BLaER1 treated with 17β-estradiol and CSF1 and Interleukin-3, amounts not matched to agents 10 nM and 100 nM (cell line): ENCODE measurements around the gene C4A.

Experiments used
- H3K27ac ChIP-seq, 11 experiments: shearing (Covaris generic); formaldehyde crosslinking; 2 replicates each; pipeline ENCODE4 v1.8.1; 2022
- H3K27me3 ChIP-seq, 11 experiments: shearing (Covaris generic); formaldehyde crosslinking; 2 replicates each; pipeline ENCODE4 v1.8.1; 2022
- H3K36me3 ChIP-seq, 11 experiments: shearing (Covaris generic); formaldehyde crosslinking; 2 replicates each; pipeline ENCODE4 v1.8.1; 2022
- H3K4me1 ChIP-seq, 10 experiments: shearing (Covaris generic); formaldehyde crosslinking; 2 replicates each; pipeline ENCODE4 v1.8.1; 2022
- H3K4me2 ChIP-seq, 11 experiments: shearing (Covaris generic); formaldehyde crosslinking; 2 replicates each; pipeline ENCODE4 v1.8.1; 2022
- H3K4me3 ChIP-seq, 10 experiments: shearing (Covaris generic); formaldehyde crosslinking; 2 replicates each; pipeline ENCODE4 v1.8.1; 2022
- H3K9ac ChIP-seq, 11 experiments: shearing (Covaris generic); formaldehyde crosslinking; 2 replicates each; pipeline ENCODE4 v1.8.1; 2022
- H3K9me3 ChIP-seq, 11 experiments: shearing (Covaris generic); formaldehyde crosslinking; replicated peaks in 1 of 11; 2 replicates each; pipeline ENCODE4 v1.8.1; 2022
- H4K20me1 ChIP-seq, 11 experiments: shearing (Covaris generic); formaldehyde crosslinking; 2 replicates each; pipeline ENCODE4 v1.8.1; 2022
- Cebpa-rat ChIP-seq, 11 experiments: shearing (Covaris generic); IDR thresholded peaks; 2 replicates each; pipeline ENCODE4 v1.8.1; 2022

Gene C4A

DNA sequence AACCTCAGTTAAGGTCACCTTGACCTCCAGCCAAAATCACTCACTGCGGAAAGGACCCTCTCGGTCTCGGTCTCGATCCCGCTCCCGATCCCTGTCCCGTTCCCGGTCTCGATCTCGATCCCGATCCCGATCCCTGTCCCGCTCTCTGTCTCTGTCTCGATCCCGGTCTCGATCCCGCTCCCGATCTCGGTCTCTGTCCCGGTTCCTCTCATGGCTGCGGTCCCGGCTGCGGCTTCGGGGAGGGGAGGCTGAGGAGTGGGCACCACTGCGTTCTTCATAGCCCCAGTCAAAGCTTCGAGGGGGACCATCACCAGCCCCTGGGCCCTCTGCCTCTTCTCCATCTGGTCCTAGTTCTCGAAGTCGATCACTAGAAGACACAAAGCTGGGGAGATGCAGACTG lies 27.3 kb upstream of the C4A start:
- Histone ChIP-seq H3K27ac (peak overlapping the region in 2 of 11 experiments; percentile 35 to 45; a peak in 1 of 22 replicates), H3K4me3 (no peak overlapping the region), H4K20me1 (peaks cover 0 to 6% (median 0%) of the 10 kb centered on the region in 11 experiments; a peak in 1 of 22 replicates), H3K27me3 (no peaks in the 10 kb centered on the region), H3K4me2 (peak overlapping the region in 3 of 11 experiments; percentile 17 to 75 (median 51); a peak in 4 of 22 replicates), H3K4me1 (peaks cover 15 to 51% (median 17%) of the 10 kb centered on the region in 10 experiments), H3K9ac (no peak overlapping the region; a peak in 1 of 22 replicates), H3K9me3 (no peaks in the 10 kb centered on the region), H3K36me3 (peaks cover 63 to 79% (median 73%) of the 10 kb centered on the region in 11 experiments)
- TF ChIP-seq Cebpa-rat (IDR thresholded peaks at IDR 0.05) = no peak

- Histone ChIP-seq H3K9me3 (no peaks in the 10 kb centered on the region), H3K27me3 (no peaks in the 10 kb centered on the region), H3K4me2 (peak overlapping the region in 1 of 11 experiments; percentile 94; a peak in 1 of 22 replicates), H3K4me3 (no peak overlapping the region), H3K9ac (peak overlapping the region in 3 of 11 experiments; percentile 21 to 36 (median 29); a peak in 3 of 22 replicates), H3K27ac (no peak overlapping the region), H3K36me3 (peaks cover 66 to 78% (median 75%) of the 10 kb centered on the region in 11 experiments), H4K20me1 (peaks cover 0 to 6% (median 0%) of the 10 kb centered on the region in 11 experiments; a peak in 1 of 22 replicates), H3K4me1 (peaks cover 26 to 68% (median 29%) of the 10 kb centered on the region in 10 experiments)
- TF ChIP-seq Cebpa-rat (IDR thresholded peaks at IDR 0.05) = no peak
Observed at GRCh38 chr6:31956796-31957195, 25.1 kb upstream of the C4A start.

GRCh38 chr6:31958412-31958740 lies 23.5 kb upstream of the C4A start:
- peak overlapping the region; percentile 82 to 99 (median 92) for H3K4me3 ChIP-seq
- H3K36me3 ChIP-seq = peaks cover 66 to 78% (median 75%) of the 10 kb centered on the region in 11 experiments
- H3K9ac ChIP-seq = peak overlapping the region; percentile 83 to 95 (median 91)

GRCh38 chr6:31958741-31959739 lies 22.8 kb upstream of the C4A start, which contains the start of the genes NELFE and SKIC2:
TSS of gene NELFE (minus strand) at chr6:31958971. CDS start at chr6:31958446, 525 bp downstream.
TSS of gene SKIC2 (plus strand) at chr6:31959175. CDS start at chr6:31959193, 18 bp downstream.
- Histone ChIP-seq H3K36me3 (peaks cover 66 to 78% (median 75%) of the 10 kb centered on the region in 11 experiments), H3K9ac (peak within 1 kb of the TSS; percentile 83 to 95 (median 91)), H3K9me3 (no peaks in the 10 kb centered on the region), H4K20me1 (no peaks in the 10 kb centered on the region), H3K27me3 (no peaks in the 10 kb centered on the region), H3K4me1 (peaks cover 26 to 47% (median 29%) of the 10 kb centered on the region in 10 experiments), H3K4me2 (peak within 1 kb of the TSS; percentile 89 to 99 (median 96)), H3K4me3 (peak within 1 kb of the TSS; percentile 82 to 99 (median 92)), H3K27ac (peak within 1 kb of the TSS; percentile 73 to 85 (median 80))
- no peak for TF ChIP-seq Cebpa-rat (IDR thresholded peaks at IDR 0.05)

More at GRCh38 chr6:31958412-31958740, 23.5 kb upstream of the C4A start:
- H3K4me1 ChIP-seq = peaks cover 26 to 54% (median 29%) of the 10 kb centered on the region in 10 experiments
- H3K9me3 ChIP-seq = no peaks in the 10 kb centered on the region
- no peaks in the 10 kb centered on the region for H3K27me3 ChIP-seq
- TF ChIP-seq Cebpa-rat (IDR thresholded peaks at IDR 0.05) = no peak
- peak overlapping the region; percentile 73 to 85 (median 79) for H3K27ac ChIP-seq
- no peaks in the 10 kb centered on the region for H4K20me1 ChIP-seq
- H3K4me2 ChIP-seq = peak overlapping the region; percentile 89 to 99 (median 96)

GRCh38 chr6:31961616-31962015 lies 20.2 kb upstream of the C4A start:
- H3K9ac ChIP-seq = peak overlapping the region in 6 of 11 experiments; percentile 1 to 32 (median 12); a peak in 6 of 22 replicates
- H3K4me2 ChIP-seq = no peak overlapping the region
- H3K4me1 ChIP-seq = peaks cover 26 to 36% (median 29%) of the 10 kb centered on the region in 10 experiments
- no peak overlapping the region for H3K27ac ChIP-seq
- H3K27me3 ChIP-seq = no peaks in the 10 kb centered on the region
- TF ChIP-seq Cebpa-rat (IDR thresholded peaks at IDR 0.05) = no peak
- no peak overlapping the region for H3K4me3 ChIP-seq
- H3K36me3 ChIP-seq = peaks cover 65 to 78% (median 75%) of the 10 kb centered on the region in 11 experiments
- no peaks in the 10 kb centered on the region for H3K9me3 ChIP-seq
- H4K20me1 ChIP-seq = peaks cover 0 to 5% (median 0%) of the 10 kb centered on the region in 11 experiments; a peak in 2 of 22 replicates

DNA sequence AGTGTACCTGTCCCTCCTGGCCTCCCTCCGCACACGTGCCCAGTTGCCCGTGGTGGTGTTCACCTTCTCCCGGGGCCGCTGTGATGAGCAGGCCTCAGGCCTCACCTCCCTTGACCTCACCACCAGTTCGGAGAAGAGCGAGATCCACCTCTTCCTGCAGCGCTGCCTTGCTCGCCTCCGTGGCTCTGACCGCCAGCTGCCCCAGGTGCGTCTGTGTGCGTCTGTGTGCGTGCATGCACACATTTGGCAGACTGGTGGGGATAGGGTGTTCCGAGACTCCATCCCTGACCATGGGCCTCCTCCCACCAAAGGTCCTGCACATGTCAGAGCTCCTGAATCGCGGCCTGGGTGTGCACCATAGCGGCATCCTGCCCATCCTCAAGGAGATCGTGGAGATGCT lies 17.9 kb upstream of the C4A start:
- Histone ChIP-seq H3K27ac (no peak overlapping the region), H3K36me3 (peaks cover 82 to 91% (median 90%) of the 10 kb centered on the region in 11 experiments), H3K9me3 (no peaks in the 10 kb centered on the region), H3K4me2 (no peak overlapping the region), H3K9ac (no peak overlapping the region), H4K20me1 (peaks cover 0 to 5% (median 0%) of the 10 kb centered on the region in 11 experiments; a peak in 3 of 22 replicates), H3K4me1 (peaks cover 15 to 20% (median 16%) of the 10 kb centered on the region in 10 experiments), H3K27me3 (no peaks in the 10 kb centered on the region), H3K4me3 (no peak overlapping the region)
- no peak for TF ChIP-seq Cebpa-rat (IDR thresholded peaks at IDR 0.05)

DNA sequence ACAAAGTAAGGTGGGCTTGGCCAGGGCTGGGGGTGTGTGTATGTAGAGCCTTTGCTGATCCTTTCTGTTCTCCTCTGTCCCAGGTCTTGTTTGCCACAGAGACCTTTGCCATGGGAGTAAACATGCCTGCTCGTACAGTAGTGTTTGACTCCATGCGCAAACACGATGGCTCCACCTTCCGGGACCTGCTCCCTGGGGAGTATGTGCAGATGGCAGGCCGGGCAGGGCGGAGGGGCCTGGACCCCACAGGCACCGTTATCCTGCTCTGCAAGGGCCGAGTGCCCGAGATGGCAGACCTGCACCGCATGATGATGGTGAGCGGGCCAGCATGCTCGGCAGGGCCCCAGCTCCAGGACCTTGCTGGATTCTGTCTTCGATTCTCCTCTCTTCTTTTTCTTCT lies 16.2 kb upstream of the C4A start:
- Histone ChIP-seq H3K4me3 (no peak overlapping the region), H3K4me2 (no peak overlapping the region), H3K4me1 (peaks cover 9 to 16% (median 13%) of the 10 kb centered on the region in 10 experiments), H4K20me1 (peaks cover 0 to 17% (median 0%) of the 10 kb centered on the region in 11 experiments; a peak in 4 of 22 replicates), H3K27me3 (no peaks in the 10 kb centered on the region), H3K9ac (no peak overlapping the region; a peak in 2 of 22 replicates), H3K27ac (no peak overlapping the region), H3K36me3 (peaks cover 95 to 100% (median 100%) of the 10 kb centered on the region in 11 experiments), H3K9me3 (no peaks in the 10 kb centered on the region)
- no peak for TF ChIP-seq Cebpa-rat (IDR thresholded peaks at IDR 0.05)

DNA sequence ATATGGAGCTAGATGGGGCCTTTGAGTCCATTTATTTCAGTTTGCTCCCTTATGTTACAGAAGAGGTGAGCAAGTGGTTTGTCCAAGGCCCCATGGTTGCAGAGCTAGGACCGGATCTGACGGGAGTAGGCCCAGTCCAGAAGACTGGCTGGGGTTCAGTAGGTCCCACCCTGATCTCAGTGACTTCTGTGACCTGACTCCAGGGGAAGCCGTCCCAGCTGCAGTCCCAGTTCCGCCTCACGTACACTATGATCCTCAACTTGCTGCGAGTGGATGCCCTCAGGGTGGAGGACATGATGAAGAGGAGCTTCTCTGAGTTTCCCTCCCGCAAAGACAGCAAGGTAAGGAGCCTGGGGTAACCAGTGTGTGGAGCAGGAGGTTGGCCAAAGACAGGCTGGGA lies 15.4 kb upstream of the C4A start:
- TF ChIP-seq Cebpa-rat (IDR thresholded peaks at IDR 0.05) = no peak
- H4K20me1 ChIP-seq = peaks cover 0 to 17% (median 0%) of the 10 kb centered on the region in 11 experiments; a peak in 4 of 22 replicates
- H3K27me3 ChIP-seq = no peaks in the 10 kb centered on the region
- no peak overlapping the region for H3K9ac ChIP-seq
- H3K36me3 ChIP-seq = peaks cover 87 to 96% (median 94%) of the 10 kb centered on the region in 11 experiments
- H3K4me2 ChIP-seq = no peak overlapping the region
- H3K27ac ChIP-seq = no peak overlapping the region
- H3K4me3 ChIP-seq = no peak overlapping the region
- peaks cover 16 to 24% (median 20%) of the 10 kb centered on the region in 10 experiments for H3K4me1 ChIP-seq
- no peaks in the 10 kb centered on the region for H3K9me3 ChIP-seq
